Left lung (tissue), 10 donors: ENCODE measurements around the gene LY86. TPM values are rescaled to one million over a fixed set of nuclear protein-coding genes. Genes with fewer than 3 reads are reported as not detected.

Experiments
- ATAC-seq: fragments of 200-7000 bp; cut with Tn5 transposase; one replicate; pipeline ENCODE4 v1.9.1; 2020; ENCODE audit warnings: moderate library complexity
- DNase-seq, 4 donors: peaks; one replicate each; pipeline ENCODE4 v3.0.0-alpha.2; 2013 to 2020
- H3K27ac ChIP-seq, 2 donors: fragments of 200-600 bp; sonication (generic) in 1 of 2; one replicate each; pipeline versions ENCODE4 v1.5.0 to v1.8.0; 2020 to 2021
- H3K27me3 ChIP-seq, 2 donors: fragments of 200-600 bp; sonication (generic) in 1 of 2; one replicate each; pipeline versions ENCODE4 v1.5.0 to v1.8.0; 2020 to 2021
- H3K36me3 ChIP-seq, 2 donors: fragments of 200-600 bp; sonication (generic) in 1 of 2; one replicate each; pipeline versions ENCODE4 v1.5.0 to v1.8.0; 2020 to 2021
- H3K4me1 ChIP-seq, 2 donors: fragments of 200-600 bp; one replicate each; pipeline ENCODE4 v1.8.0; 2021
- H3K4me3 ChIP-seq, 2 donors: fragments of 200-600 bp; sonication (generic) in 1 of 2; one replicate each; pipeline versions ENCODE4 v1.5.0 to v1.8.0; 2020 to 2021; ENCODE audit warnings: mild to moderate bottlenecking in 1 of 2
- H3K9me3 ChIP-seq, 2 donors: fragments of 200-600 bp; sonication (generic) in 1 of 2; one replicate each; pipeline versions ENCODE4 v1.5.0 to v1.8.0; 2020 to 2021
- CTCF ChIP-seq, 2 donors: fragments of 200-600 bp; sonication (generic) in 1 of 2; IDR thresholded peaks; one replicate each; pipeline versions ENCODE4 v1.5.0 to v1.8.0; 2021; ENCODE audit warnings: antibody characterized with exemption in 2 of 2
- intact Hi-C, 2 donors: fragments of 100-400 bp; cut with DNase I; formaldehyde crosslinking; loops; one replicate each; pipeline versions ENCODE4 v1.11.2 to v1.14.2; 2022
- polyA plus RNA-seq, 6 donors: library from polyadenylated mRNA; unstranded; fragments of 120-200 nt; gene quantifications; one replicate each; pipeline ENCODE4 v1.2.1, GENCODE V29; 2013; ENCODE audit not compliant: insufficient read length in 6 of 6
- total RNA-seq, 2 donors: library from RNA; stranded (reverse); fragmentation: NEBNext Ultra II Directional; extraction: Animal tissue kit (Norgen Biotek cat#: 25700); gene quantifications; one replicate each; pipeline ENCODE4 v1.2.1, GENCODE V29; 2021
- donor health status: DM: no; HTN: yes; CAD: no.
- donor health status: DM: no; HTN: no; CAD: no.

LY86 gene
- total and polyA plus RNA-seq, 8 donors = 1.4 to 11.1 (median 2.2) TPM

- Histone ChIP-seq H3K27ac (no peak overlapping the region), H3K36me3 (no peaks in the 10 kb centered on the region), H3K4me1 (peaks cover 7 to 15% of the 10 kb centered on the region in 2 donors), H3K27me3 (peaks cover 12 to 68% of the 10 kb centered on the region in 2 donors), H3K9me3 (no peaks in the 10 kb centered on the region), H3K4me3 (no peak overlapping the region)
- ATAC-seq = no peak
- TF ChIP-seq CTCF (IDR thresholded peaks at IDR 0.05) = no peak
- DNase-seq = no peak
- intact Hi-C loops = loop anchor here in 1 of 2 donors (10.0 kb wide), 1 partner anchor 489 kb away; no protein-coding TSS in a partner anchor
Measured at GRCh38 chr6:6543181-6543879, 45.2 kb upstream of the LY86 start.

- no peaks in the 10 kb centered on the region for H3K36me3 ChIP-seq
- H3K9me3 ChIP-seq = no peaks in the 10 kb centered on the region
- peak overlapping the region; percentile 29 to 41 for H3K4me3 ChIP-seq
- H3K27ac ChIP-seq = no peak overlapping the region
- DNase-seq (no peak), ATAC-seq (no peak)
- no peak for TF ChIP-seq CTCF (IDR thresholded peaks at IDR 0.05)
- H3K27me3 ChIP-seq = peaks cover 12 to 68% of the 10 kb centered on the region in 2 donors
- intact Hi-C loops = loop anchor here in 1 of 2 donors (10.0 kb wide), 1 partner anchor 491 kb away; no protein-coding TSS in a partner anchor
- H3K4me1 ChIP-seq = peaks cover 7 to 15% of the 10 kb centered on the region in 2 donors
Measured at GRCh38 chr6:6545616-6546317, 42.8 kb upstream of the LY86 start.

DNA sequence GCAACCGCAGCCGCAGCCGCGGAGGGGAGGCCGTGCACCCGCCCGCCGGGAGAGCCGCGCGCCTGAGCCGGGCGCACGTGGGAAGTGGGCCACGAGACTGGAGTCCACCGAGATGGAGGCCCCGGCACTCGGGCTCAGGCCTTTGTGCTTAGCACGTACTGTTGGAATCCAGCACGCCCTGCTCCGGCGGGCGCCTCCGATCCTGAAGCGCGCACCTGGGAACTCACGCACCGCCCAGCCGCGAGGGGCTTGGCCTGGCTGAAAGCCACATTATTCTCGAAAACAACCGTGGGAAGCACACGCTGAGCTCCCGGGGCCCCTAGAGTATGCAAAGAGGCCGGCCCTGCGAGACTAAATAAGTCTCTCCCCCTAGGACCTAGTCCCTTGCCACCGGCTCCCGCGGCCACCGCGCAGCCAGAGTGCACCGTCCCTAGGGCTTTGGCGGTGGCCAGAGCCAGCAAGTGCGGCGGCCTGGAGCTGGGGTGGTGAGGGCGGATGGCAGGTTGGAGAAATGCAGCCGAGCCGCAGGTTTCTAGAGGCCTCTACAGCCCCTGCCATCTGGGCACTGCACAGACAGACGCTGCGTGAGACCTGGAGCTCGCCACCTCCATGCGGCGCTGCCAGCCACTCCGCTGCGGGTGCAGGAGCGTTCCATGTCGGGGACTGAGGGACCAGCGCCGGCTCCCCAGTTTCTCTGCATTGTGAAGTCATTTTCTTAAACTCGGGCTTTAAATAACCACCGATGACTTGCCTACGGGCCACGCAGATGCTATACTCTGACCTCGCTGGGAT lies 42.0 kb upstream of the LY86 start:
- peak in 3 of 4 donors; percentile 39 to 84 (median 43) for DNase-seq
- H3K27me3 ChIP-seq = peaks cover 12 to 63% of the 10 kb centered on the region in 2 donors
- intact Hi-C loops = loop anchor here in 1 of 2 donors (10.0 kb wide), 1 partner anchor 492 kb away; no protein-coding TSS in a partner anchor

GRCh38 chr6:6547110-6547879 lies 41.2 kb upstream of the LY86 start:
- TF ChIP-seq CTCF (IDR thresholded peaks at IDR 0.05) = peak; percentile 89 to 99
- intact Hi-C loops = loop anchor here in 1 of 2 donors (10.0 kb wide), 1 partner anchor 492 kb away; no protein-coding TSS in a partner anchor
- peaks cover 12 to 55% of the 10 kb centered on the region in 2 donors for H3K27me3 ChIP-seq

More for the DNA sequence above, 42.0 kb upstream of the LY86 start:
- Histone ChIP-seq H3K4me1 (peaks cover 7 to 15% of the 10 kb centered on the region in 2 donors), H3K4me3 (peak overlapping the region; percentile 29 to 41), H3K36me3 (no peaks in the 10 kb centered on the region), H3K9me3 (no peaks in the 10 kb centered on the region), H3K27ac (no peak overlapping the region)
- TF ChIP-seq CTCF (IDR thresholded peaks at IDR 0.05) = no peak
- ATAC-seq = peak; percentile 75

More at GRCh38 chr6:6547110-6547879, 41.2 kb upstream of the LY86 start:
- no peaks in the 10 kb centered on the region for H3K36me3 ChIP-seq
- ATAC-seq (peak; percentile 99), DNase-seq (peak; percentile 83 to 92 (median 88))
- H3K4me3 ChIP-seq = peak overlapping the region; percentile 29 to 41
- H3K4me1 ChIP-seq = peaks cover 7 to 15% of the 10 kb centered on the region in 2 donors
- no peaks in the 10 kb centered on the region for H3K9me3 ChIP-seq
- no peak overlapping the region for H3K27ac ChIP-seq
